HepG2 (cell line): Measurements from ENCODE around the gene B4GALT7. TPM values are rescaled to one million over a fixed set of nuclear protein-coding genes. Genes with fewer than 3 reads are reported as not detected.

Source experiments
- CCDC6 ChIP-seq: sonication (generic); formaldehyde crosslinking; IDR thresholded peaks from 2 replicates; pipeline ENCODE4 v1.8.1; 2022; ENCODE audit warnings: mild to moderate bottlenecking, missing genetic modification reagents, moderate library complexity
- CEBPB ChIP-seq: IDR thresholded peaks from 2 replicates; pipeline ENCODE4 v1.6.1; 2011; ENCODE audit warnings: low read depth, low read length, improper control_type of control experiment, borderline replicate concordance
- CSRNP1 ChIP-seq: sonication (generic); formaldehyde crosslinking; IDR thresholded peaks from 2 replicates; pipeline ENCODE4 v1.8.1; 2023; ENCODE audit warnings: mild to moderate bottlenecking, missing genetic modification reagents
- ESRRA ChIP-seq: sonication (generic); formaldehyde crosslinking; IDR thresholded peaks from 2 replicates; pipeline ENCODE4 v1.5.1; 2020; ENCODE audit warnings: mild to moderate bottlenecking, low read depth, missing genetic modification reagents
- GATA4 ChIP-seq: sonication (generic); IDR thresholded peaks from 2 replicates; pipeline ENCODE4 v1.6.1; 2016; ENCODE audit warnings: antibody characterized with exemption, low read depth, borderline replicate concordance
- HES4 ChIP-seq: sonication (generic); formaldehyde crosslinking; IDR thresholded peaks from 2 replicates; pipeline ENCODE4 v1.9.0; 2021; ENCODE audit warnings: mild to moderate bottlenecking, missing genetic modification reagents, borderline replicate concordance
- JDP2 ChIP-seq: sonication (generic); formaldehyde crosslinking; IDR thresholded peaks from 2 replicates; pipeline ENCODE4 v1.8.1; 2022; ENCODE audit warnings: missing genetic modification reagents, borderline replicate concordance
- NFATC3 ChIP-seq: sonication (generic); formaldehyde crosslinking; IDR thresholded peaks from 2 replicates; pipeline ENCODE4 v1.5.1; 2020; ENCODE audit warnings: mild to moderate bottlenecking, missing genetic modification reagents
- PAX8 ChIP-seq: sonication (generic); formaldehyde crosslinking; IDR thresholded peaks from 2 replicates; pipeline ENCODE4 v1.8.0; 2022; ENCODE audit warnings: mild to moderate bottlenecking, missing genetic modification reagents, borderline replicate concordance
- SALL1 ChIP-seq: sonication (generic); formaldehyde crosslinking; IDR thresholded peaks from 2 replicates; pipeline ENCODE4 v1.8.0; 2022; ENCODE audit warnings: mild to moderate bottlenecking, missing genetic modification reagents
- SETDB1 ChIP-seq: sonication (generic); formaldehyde crosslinking; IDR thresholded peaks from 2 replicates; pipeline ENCODE4 v1.5.1; 2020; ENCODE audit warnings: missing genetic modification reagents, mild to moderate bottlenecking, borderline replicate concordance
- SP4 ChIP-seq: sonication (generic); formaldehyde crosslinking; IDR thresholded peaks from 2 replicates; pipeline ENCODE4 v1.8.1; 2023; ENCODE audit warnings: mild to moderate bottlenecking, missing genetic modification reagents
- ZMYM2 ChIP-seq: sonication (generic); formaldehyde crosslinking; IDR thresholded peaks from 2 replicates; pipeline ENCODE4 v1.8.0; 2022; ENCODE audit warnings: mild to moderate bottlenecking, missing genetic modification reagents
- ZNF446 ChIP-seq: sonication (generic); formaldehyde crosslinking; IDR thresholded peaks from 2 replicates; pipeline ENCODE4 v1.5.0; 2020; ENCODE audit warnings: mild to moderate bottlenecking, missing genetic modification reagents
- ZNF589 ChIP-seq: sonication (generic); formaldehyde crosslinking; conservative IDR thresholded peaks from 2 replicates; pipeline ENCODE4 v1.8.0; 2022; ENCODE audit warnings: mild to moderate bottlenecking, moderate library complexity, missing genetic modification reagents
- ZNF704 ChIP-seq: sonication (generic); formaldehyde crosslinking; IDR thresholded peaks from 2 replicates; pipeline ENCODE4 v1.8.1; 2023; ENCODE audit warnings: mild to moderate bottlenecking, inconsistent platforms, moderate library complexity, missing genetic modification reagents, borderline replicate concordance
- ZNF782 ChIP-seq: sonication (generic); formaldehyde crosslinking; IDR thresholded peaks from 2 replicates; pipeline ENCODE4 v1.4.0; 2020; ENCODE audit warnings: missing genetic modification reagents, mild to moderate bottlenecking, borderline replicate concordance
- ZZZ3 ChIP-seq: sonication (generic); formaldehyde crosslinking; IDR thresholded peaks from 2 replicates; pipeline ENCODE4 v1.4.0; 2020; ENCODE audit warnings: missing genetic modification reagents, mild to moderate bottlenecking, borderline replicate concordance
- polyA plus RNA-seq, 8 experiments: library from polyadenylated mRNA; depleted of rRNA in 3 of 8; stranded (reverse) in 7 of 8; unstranded in 1 of 8; fragments of >200 nt; fragmentation: Illumina TruSeq in 4 of 8; extraction: Trizol in 4 of 8; gene quantifications; 2 replicates each; pipeline versions ENCODE4 v1.2.1 to v1.2.3, GENCODE V29; 2011 to 2016; ENCODE audit warnings: low read depth in 4 of 8, missing spikeins in 1 of 8, mixed read lengths in 1 of 8; ENCODE audit not compliant: insufficient read depth in 1 of 8
- total RNA-seq, 5 experiments: library from RNA; depleted of rRNA; stranded (reverse); fragments of >200 nt; fragmentation: Illumina TruSeq; extraction: Trizol; gene quantifications; 2 replicates each; pipeline ENCODE4 v1.2.3, GENCODE V29; 2016; ENCODE audit warnings: low read depth in 1 of 5
- TF ChIP-seq, protein P1 (sequence below): sonication (generic); formaldehyde crosslinking; IDR thresholded peaks from 2 replicates; pipeline ENCODE4 v1.4.0; 2020; ENCODE audit warnings: missing genetic modification reagents
- TF ChIP-seq, protein P2 (sequence below): sonication (generic); formaldehyde crosslinking; IDR thresholded peaks from 2 replicates; pipeline ENCODE4 v1.4.0; 2020; ENCODE audit warnings: missing genetic modification reagents, low read depth, mild to moderate bottlenecking, borderline replicate concordance

B4GALT7 gene
- total and polyA plus RNA-seq, 2 of the 13 experiments (the other 11 are each of a cell fraction or from before 2014, with no cell fraction given): 16.4 to 20.5 TPM

DNA sequence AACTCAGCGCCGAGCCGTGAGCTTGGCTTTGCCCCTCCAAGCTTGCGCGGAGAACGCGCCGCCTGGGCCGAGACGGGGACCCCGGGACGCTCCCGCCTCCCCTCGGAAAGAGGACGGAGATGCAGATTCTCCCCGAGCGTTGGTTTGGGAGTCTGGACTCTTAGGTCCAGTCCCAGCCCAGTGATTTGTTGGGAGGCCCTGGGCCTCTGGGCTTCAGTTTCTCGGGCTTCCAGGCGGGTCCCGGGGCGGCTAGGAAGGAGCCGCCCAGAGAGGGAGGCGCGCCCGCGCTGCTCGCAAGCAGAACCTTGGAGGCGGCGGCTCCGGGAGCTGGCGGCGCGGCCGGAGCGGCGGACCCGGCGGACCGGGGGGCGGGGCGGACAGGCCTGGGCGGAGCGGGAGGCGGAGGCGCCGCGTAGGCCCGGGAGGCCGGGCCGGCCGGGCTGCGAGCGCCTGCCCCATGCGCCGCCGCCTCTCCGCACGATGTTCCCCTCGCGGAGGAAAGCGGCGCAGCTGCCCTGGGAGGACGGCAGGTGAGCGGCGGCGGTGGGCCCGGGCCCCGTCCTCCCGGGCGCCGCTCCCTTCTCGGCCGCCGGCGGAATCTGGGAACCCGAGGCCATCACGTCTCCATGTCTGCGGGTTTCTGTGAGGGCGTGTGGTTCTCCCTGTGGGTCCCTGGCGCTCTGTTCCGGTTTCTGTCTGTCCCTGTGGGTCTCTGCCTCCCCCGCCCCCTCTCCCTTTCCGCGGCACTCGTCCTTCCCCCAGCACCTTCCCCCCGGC lies at the start of gene B4GALT7 (continued):
- TF ChIP-seq PAX8 (CRISPR knock-in tag): 0 out of 2 replicates have a peak, but pooled peaks have one; percentile 29
- TF ChIP-seq NFATC3: no peak
- TF ChIP-seq CCDC6 (CRISPR knock-in tag): peak; percentile 21; the same call in 1 of the 2 replicates
- 0 out of 2 replicates have a peak, but pooled peaks have one; percentile 46 for TF ChIP-seq CSRNP1 (CRISPR knock-in tag)
- TF ChIP-seq JDP2 (CRISPR knock-in tag): no peak
- TF ChIP-seq ZNF589 (CRISPR knock-in tag): no peak
- TF ChIP-seq ZNF704: no peak; the same call in 1 of the 2 replicates
- TF ChIP-seq ZZZ3 (CRISPR knock-in tag): peak; percentile 40; the same call in 1 of the 2 replicates
- peak; percentile 58 for TF ChIP-seq ZNF446 (CRISPR knock-in tag)
- TF ChIP-seq, protein P1, sequence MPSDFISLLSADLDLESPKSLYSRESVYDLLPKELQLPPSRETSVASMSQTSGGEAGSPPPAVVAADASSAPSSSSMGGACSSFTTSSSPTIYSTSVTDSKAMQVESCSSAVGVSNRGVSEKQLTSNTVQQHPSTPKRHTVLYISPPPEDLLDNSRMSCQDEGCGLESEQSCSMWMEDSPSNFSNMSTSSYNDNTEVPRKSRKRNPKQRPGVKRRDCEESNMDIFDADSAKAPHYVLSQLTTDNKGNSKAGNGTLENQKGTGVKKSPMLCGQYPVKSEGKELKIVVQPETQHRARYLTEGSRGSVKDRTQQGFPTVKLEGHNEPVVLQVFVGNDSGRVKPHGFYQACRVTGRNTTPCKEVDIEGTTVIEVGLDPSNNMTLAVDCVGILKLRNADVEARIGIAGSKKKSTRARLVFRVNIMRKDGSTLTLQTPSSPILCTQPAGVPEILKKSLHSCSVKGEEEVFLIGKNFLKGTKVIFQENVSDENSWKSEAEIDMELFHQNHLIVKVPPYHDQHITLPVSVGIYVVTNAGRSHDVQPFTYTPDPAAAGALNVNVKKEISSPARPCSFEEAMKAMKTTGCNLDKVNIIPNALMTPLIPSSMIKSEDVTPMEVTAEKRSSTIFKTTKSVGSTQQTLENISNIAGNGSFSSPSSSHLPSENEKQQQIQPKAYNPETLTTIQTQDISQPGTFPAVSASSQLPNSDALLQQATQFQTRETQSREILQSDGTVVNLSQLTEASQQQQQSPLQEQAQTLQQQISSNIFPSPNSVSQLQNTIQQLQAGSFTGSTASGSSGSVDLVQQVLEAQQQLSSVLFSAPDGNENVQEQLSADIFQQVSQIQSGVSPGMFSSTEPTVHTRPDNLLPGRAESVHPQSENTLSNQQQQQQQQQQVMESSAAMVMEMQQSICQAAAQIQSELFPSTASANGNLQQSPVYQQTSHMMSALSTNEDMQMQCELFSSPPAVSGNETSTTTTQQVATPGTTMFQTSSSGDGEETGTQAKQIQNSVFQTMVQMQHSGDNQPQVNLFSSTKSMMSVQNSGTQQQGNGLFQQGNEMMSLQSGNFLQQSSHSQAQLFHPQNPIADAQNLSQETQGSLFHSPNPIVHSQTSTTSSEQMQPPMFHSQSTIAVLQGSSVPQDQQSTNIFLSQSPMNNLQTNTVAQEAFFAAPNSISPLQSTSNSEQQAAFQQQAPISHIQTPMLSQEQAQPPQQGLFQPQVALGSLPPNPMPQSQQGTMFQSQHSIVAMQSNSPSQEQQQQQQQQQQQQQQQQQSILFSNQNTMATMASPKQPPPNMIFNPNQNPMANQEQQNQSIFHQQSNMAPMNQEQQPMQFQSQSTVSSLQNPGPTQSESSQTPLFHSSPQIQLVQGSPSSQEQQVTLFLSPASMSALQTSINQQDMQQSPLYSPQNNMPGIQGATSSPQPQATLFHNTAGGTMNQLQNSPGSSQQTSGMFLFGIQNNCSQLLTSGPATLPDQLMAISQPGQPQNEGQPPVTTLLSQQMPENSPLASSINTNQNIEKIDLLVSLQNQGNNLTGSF (CRISPR knock-in tag): no peak; the same call in 1 of the 2 replicates
- TF ChIP-seq ESRRA (CRISPR knock-in tag): no peak
- no peak for TF ChIP-seq ZMYM2
- no peak; the same call in none of the 2 replicates for TF ChIP-seq SALL1
- TF ChIP-seq GATA4: peak; percentile 55; the same call in 1 of the 2 replicates
- TF ChIP-seq CEBPB: no peak
- TF ChIP-seq ZNF782 (CRISPR knock-in tag): peak; percentile 39; the same call in 1 of the 2 replicates
- no peak for TF ChIP-seq SETDB1
- TF ChIP-seq HES4 (CRISPR knock-in tag): peak; percentile 81
- TF ChIP-seq, protein P2, sequence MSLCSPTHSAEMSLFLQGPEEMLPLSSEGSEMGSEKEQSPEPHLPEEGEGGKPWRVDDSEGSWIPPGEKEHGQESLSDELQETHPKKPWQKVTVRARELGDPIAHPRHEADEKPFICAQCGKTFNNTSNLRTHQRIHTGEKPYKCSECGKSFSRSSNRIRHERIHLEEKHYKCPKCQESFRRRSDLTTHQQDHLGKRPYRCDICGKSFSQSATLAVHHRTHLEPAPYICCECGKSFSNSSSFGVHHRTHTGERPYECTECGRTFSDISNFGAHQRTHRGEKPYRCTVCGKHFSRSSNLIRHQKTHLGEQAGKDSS (CRISPR knock-in tag): peak; percentile 74; the same call in 1 of the 2 replicates
- TF ChIP-seq SP4 (CRISPR knock-in tag): peak; percentile 99
